GM12875 (cell line): ENCODE data around the gene RIN3.

Experiments used
- H3K4me3 ChIP-seq: one replicate; pipeline ENCODE4 v1.5.1; 2011; ENCODE audit warnings: low read depth, low read length, control low read depth
- TF ChIP-seq, protein P1 (sequence below): IDR thresholded peaks from 2 replicates; pipeline ENCODE4 v1.5.1; 2011; ENCODE audit warnings: low read depth, mild to moderate bottlenecking, control low read depth, inconsistent platforms, low read length, moderate library complexity, borderline replicate concordance; ENCODE audit not compliant: insufficient read depth

The RIN3 gene

DNA sequence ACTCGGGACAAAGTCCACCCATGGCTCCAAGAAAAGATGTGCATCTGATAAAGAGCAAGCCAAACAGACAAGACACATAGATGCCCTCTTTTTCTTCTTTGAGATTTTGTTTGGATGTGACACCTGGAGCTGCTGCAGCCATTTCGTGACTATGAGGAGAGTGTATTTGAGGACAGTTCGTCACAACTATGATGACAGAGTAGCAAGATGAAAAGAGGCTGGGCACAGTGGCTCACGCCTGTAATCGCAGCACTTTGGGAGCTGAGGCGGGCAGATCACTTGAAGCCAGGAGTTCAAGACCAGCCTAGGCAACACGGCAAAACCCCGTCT is 213.3 kb downstream of the RIN3 start:
- TF ChIP-seq, protein P1, sequence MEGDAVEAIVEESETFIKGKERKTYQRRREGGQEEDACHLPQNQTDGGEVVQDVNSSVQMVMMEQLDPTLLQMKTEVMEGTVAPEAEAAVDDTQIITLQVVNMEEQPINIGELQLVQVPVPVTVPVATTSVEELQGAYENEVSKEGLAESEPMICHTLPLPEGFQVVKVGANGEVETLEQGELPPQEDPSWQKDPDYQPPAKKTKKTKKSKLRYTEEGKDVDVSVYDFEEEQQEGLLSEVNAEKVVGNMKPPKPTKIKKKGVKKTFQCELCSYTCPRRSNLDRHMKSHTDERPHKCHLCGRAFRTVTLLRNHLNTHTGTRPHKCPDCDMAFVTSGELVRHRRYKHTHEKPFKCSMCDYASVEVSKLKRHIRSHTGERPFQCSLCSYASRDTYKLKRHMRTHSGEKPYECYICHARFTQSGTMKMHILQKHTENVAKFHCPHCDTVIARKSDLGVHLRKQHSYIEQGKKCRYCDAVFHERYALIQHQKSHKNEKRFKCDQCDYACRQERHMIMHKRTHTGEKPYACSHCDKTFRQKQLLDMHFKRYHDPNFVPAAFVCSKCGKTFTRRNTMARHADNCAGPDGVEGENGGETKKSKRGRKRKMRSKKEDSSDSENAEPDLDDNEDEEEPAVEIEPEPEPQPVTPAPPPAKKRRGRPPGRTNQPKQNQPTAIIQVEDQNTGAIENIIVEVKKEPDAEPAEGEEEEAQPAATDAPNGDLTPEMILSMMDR: no peak
- H3K4me3 ChIP-seq: no peak overlapping the region

DNA sequence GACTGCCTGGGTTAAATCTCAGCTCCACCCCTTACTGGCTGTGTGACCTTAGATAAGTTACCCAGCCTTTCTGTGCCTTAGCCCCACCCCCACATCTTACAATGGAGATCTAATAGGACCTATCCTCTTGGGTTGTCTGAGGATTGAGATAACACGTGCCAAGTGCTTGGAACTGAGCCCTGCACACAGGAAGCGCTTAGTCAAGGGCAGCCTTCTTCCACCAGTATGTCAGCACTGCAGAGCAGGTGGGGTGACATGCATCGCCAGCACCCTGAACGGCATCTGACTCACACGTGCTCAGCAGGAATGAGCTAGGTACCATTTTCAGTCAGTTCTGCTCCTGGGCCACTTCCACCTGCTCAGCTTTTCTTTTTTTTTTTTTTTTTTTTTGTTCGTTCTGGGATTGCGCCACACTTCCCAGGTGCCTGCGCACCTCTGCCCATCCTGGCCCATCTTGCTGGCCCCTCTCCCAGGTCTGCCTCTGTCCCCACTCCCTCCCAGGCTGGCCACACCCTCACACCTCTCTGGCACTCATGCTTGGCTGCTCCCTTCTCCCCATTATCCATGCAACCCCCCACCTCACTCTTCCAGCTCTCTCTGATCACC is 215.3 kb downstream of the RIN3 start:
- TF ChIP-seq, protein P1: no peak
- H3K4me3 ChIP-seq: no peak overlapping the region

DNA sequence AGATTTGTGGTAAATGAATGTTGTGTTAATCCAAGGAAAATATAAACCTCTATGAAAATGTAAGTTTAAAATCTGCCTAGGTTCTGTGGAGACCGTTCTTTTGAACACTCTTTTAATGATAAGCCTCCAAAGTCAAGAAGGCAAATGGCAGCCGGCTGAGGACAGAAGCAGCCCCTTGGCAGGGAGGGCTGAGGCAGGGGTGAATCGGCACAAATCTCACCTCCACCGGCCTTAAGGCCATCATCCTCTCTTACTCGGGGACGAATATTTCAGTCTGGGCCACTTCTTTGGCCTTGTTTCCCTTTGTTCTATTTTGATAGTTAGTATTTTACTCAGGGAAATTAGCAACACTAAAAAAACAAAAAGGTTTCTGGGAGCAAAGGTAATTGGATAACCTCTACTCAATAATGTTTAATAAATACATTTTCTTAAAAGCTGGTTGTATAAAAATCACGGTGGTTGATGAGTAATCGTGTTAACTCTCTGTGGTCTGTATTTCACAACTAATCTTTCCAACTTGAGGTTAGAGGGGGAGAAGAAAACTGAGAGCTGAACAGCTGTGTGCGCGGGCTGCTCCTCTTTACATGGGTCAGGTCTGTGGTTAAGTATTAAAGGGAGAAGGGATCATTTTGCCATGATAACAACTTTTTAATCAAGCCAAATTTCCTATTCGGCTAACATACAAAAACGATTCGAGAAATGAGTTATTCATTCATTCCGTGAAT is 216.2 kb downstream of the RIN3 start:
- H3K4me3 ChIP-seq: no peak overlapping the region
- TF ChIP-seq, protein P1: no peak

DNA sequence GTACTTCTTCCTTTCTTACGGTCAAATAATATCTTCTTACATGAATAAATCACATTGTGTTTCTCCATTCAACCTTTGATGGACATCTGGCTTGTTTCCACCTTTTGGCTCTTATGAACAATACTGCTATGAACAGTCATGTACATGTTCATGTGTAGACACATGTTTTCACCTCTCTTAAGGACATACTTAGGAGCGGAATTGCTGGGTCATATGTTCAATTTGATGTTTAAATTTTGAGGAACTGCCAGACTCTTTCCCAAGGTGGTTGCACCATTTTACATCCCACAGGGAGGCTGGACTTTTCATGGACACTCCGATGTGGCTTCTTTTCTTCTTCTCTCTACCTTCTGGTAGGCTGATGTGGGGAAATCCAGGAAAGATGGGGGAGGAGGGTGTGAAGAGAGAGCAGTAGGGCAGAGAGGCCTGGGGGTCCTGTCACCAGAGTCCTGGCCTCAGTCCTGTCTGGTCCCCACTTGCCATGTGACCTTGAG is 218.1 kb downstream of the RIN3 start:
- H3K4me3 ChIP-seq: no peak overlapping the region

DNA sequence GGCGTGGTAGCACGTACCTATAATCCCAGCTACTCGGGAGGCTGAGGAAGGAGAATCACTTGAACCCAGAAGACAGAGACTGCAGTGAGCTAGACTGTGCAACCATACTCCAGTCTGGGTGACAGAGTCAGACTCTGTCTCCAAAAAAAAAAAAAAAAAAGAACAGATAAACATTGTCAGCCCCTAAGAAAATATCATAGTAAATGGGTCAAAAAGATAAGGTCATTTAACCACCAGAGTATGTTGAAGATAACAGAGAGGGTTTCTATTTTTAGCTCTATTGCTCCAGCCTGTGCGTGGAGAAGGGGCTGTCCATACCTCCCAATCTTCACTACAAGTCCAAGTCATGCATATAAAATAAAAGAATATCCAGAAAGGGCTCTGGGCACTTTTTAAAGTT is 219.4 kb downstream of the RIN3 start:
- H3K4me3 ChIP-seq: no peak overlapping the region
- TF ChIP-seq, protein P1: no peak

More for the DNA sequence above, 218.1 kb downstream of the RIN3 start:
- TF ChIP-seq, protein P1: no peak

DNA sequence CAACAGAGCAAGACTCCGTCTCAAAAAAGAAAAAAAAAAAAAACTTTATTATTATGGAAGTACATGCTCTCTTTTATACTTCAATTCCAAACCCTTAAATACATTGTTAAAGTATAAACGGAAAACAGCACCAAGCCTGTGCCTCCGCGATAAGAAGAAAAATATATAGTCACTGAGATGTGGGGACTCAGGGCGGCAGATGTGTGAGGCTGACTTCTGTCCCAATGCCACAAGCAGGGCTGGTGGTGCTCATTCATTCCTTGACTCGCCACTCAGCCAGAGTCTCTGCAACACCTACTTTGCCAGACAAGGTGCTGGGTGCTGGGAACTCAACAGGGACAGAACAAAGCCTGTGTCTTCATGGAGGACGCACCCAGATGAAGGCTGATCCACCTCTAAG is 221.0 kb downstream of the RIN3 start:
- H3K4me3 ChIP-seq: no peak overlapping the region
- TF ChIP-seq, protein P1: no peak

DNA sequence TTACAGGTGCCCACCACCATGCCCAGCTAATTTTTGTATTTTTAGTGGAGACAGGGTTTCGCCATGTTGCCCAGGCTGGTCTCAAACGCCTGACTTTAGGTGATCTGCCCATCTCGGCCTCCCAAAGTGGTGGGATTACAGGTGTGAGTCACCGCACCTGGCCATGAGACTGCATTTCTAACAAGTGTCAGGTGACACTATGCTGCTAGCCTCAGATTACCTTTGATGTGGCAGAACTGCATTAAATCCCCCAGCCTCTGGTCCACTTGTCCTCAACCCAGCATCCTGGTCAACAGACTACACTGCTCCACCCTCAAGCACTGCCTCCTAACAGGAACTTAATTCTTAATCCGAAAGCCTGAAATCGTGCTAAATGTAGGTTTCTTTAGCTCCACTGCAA is 221.8 kb downstream of the RIN3 start:
- H3K4me3 ChIP-seq: no peak overlapping the region
- TF ChIP-seq, protein P1: no peak
